IMR-90 (cell line): ENCODE results near the gene C16orf74. TPM values are rescaled to one million over a fixed set of nuclear protein-coding genes. Genes with fewer than 3 reads are reported as not detected.

Experiments
- ATAC-seq: fragments of 200-7000 bp; cut with Tn5 transposase; 2 replicates; pipeline ENCODE4 v1.9.1; 2020; ENCODE audit warnings: low read depth, mild to moderate bottlenecking, moderate library complexity
- BruUV-seq: library from RNA; stranded (reverse); fragments of 400-500 nt; replicated peaks from 2 replicates; lab custom pipeline; 2021; lab: Mats Ljungman, UMichigan
- CTCF ChIA-PET: fragments of 300-600 bp; formaldehyde crosslinking; extraction: SDS; loops from one replicate; lab custom pipeline; 2021; ENCODE audit warnings: antibody characterized with exemption; lab: Yijun Ruan, JAX
- POLR2A ChIA-PET: fragments of 300-600 bp; sonication (Branson Sonifier 250); formaldehyde crosslinking; loops from one replicate; lab custom pipeline; 2022; ENCODE audit warnings: antibody characterized with exemption; ENCODE audit not compliant: unreplicated experiment; lab: Charles Lee
- DNase-seq: peaks from one replicate; pipeline ENCODE4 v3.0.0; 2013
- H2AFZ ChIP-seq: replicated peaks from 2 replicates; pipeline ENCODE3; 2013; ENCODE audit warnings: low read length, mild to moderate bottlenecking; ENCODE audit not compliant: poor library complexity
- H2AK5ac ChIP-seq: 2 replicates; pipeline ENCODE4 v1.6.1; 2013; ENCODE audit warnings: low read depth, low read length, inconsistent platforms
- H2AK9ac ChIP-seq: replicated peaks from 2 replicates; pipeline ENCODE3; 2013; ENCODE audit warnings: mild to moderate bottlenecking, low read depth, low read length, moderate library complexity; ENCODE audit not compliant: poor library complexity
- H2BK120ac ChIP-seq: 2 replicates; pipeline ENCODE4 v1.6.1; 2013; ENCODE audit warnings: low read depth, low read length, inconsistent platforms
- H2BK15ac ChIP-seq: 3 replicates; pipeline ENCODE4 v1.6.1; 2013; ENCODE audit warnings: low read depth, low read length, inconsistent platforms
- H2BK20ac ChIP-seq: 2 replicates; pipeline ENCODE4 v1.6.1; 2013; ENCODE audit warnings: low read depth, mild to moderate bottlenecking, inconsistent platforms, low read length, moderate library complexity
- H2BK5ac ChIP-seq: 2 replicates; pipeline ENCODE4 v1.6.1; 2013; ENCODE audit warnings: mild to moderate bottlenecking, low read depth, low read length, inconsistent platforms; ENCODE audit not compliant: poor library complexity, severe bottlenecking
- H3K14ac ChIP-seq: replicated peaks from 2 replicates; pipeline ENCODE4 v1.6.1; 2013; ENCODE audit warnings: low read depth, low read length, inconsistent platforms
- H3K18ac ChIP-seq: 2 replicates; pipeline ENCODE4 v1.6.1; 2013; ENCODE audit warnings: low read depth, low read length, control low read depth
- H3K23ac ChIP-seq: 2 replicates; pipeline ENCODE4 v1.6.1; 2013; ENCODE audit warnings: low read depth, low read length, inconsistent platforms
- H3K27ac ChIP-seq: 2 replicates; pipeline ENCODE4 v1.5.1; 2013; ENCODE audit warnings: mild to moderate bottlenecking, control low read depth, low read length; ENCODE audit not compliant: insufficient read depth
- H3K27me3 ChIP-seq: 2 replicates; pipeline ENCODE4 v1.6.1; 2013; ENCODE audit warnings: low read length; ENCODE audit not compliant: control insufficient read depth, insufficient read depth
- H3K36me3 ChIP-seq: 2 replicates; pipeline ENCODE4 v1.6.1; 2013; ENCODE audit warnings: low read length, mixed read lengths; ENCODE audit not compliant: control insufficient read depth, insufficient read depth
- H3K4ac ChIP-seq: 2 replicates; pipeline ENCODE4 v1.6.1; 2013; ENCODE audit warnings: low read depth, low read length, inconsistent platforms
- H3K4me1 ChIP-seq: 2 replicates; pipeline ENCODE4 v1.6.1; 2013; ENCODE audit warnings: low read length, mixed read lengths; ENCODE audit not compliant: control insufficient read depth, insufficient read depth
- H3K4me2 ChIP-seq: 2 replicates; pipeline ENCODE4 v1.6.1; 2013; ENCODE audit warnings: low read depth, mild to moderate bottlenecking, control low read depth, low read length, moderate library complexity
- H3K4me3 ChIP-seq: 2 replicates; pipeline ENCODE4 v1.5.1; 2013; ENCODE audit warnings: low read depth, mild to moderate bottlenecking, control low read depth, low read length, moderate library complexity; ENCODE audit not compliant: insufficient read depth
- H3K56ac ChIP-seq: 2 replicates; pipeline ENCODE4 v1.6.1; 2013; ENCODE audit warnings: low read length, inconsistent platforms; ENCODE audit not compliant: insufficient read depth; ENCODE audit errors: extremely low read depth
- H3K79me1 ChIP-seq, 2 experiments: 2 replicates each; pipeline ENCODE4 v1.6.1; 2013; ENCODE audit warnings: low read length in 2 of 2, inconsistent platforms in 1 of 2, low read depth in 1 of 2
- H3K9ac ChIP-seq: 2 replicates; pipeline ENCODE4 v1.6.1; 2013; ENCODE audit warnings: low read depth, low read length, control low read depth
- H3K9me1 ChIP-seq: 2 replicates; pipeline ENCODE4 v1.6.1; 2013; ENCODE audit warnings: low read length, inconsistent platforms; ENCODE audit not compliant: insufficient read depth
- H3K9me3 ChIP-seq: 2 replicates; pipeline ENCODE4 v1.6.1; 2013; ENCODE audit warnings: low read length; ENCODE audit not compliant: control insufficient read depth, insufficient read depth
- H4K20me1 ChIP-seq: 2 replicates; pipeline ENCODE4 v1.6.1; 2013; ENCODE audit warnings: low read length, inconsistent platforms; ENCODE audit not compliant: insufficient read depth
- H4K5ac ChIP-seq: 2 replicates; pipeline ENCODE4 v1.6.1; 2013; ENCODE audit warnings: mild to moderate bottlenecking, low read depth, low read length, control low read depth
- H4K8ac ChIP-seq, 2 experiments: 2 replicates each; pipeline ENCODE4 v1.6.1; 2013; ENCODE audit warnings: low read depth in 2 of 2, low read length in 2 of 2, control low read depth in 1 of 2, inconsistent platforms in 1 of 2
- H4K91ac ChIP-seq: 2 replicates; pipeline ENCODE4 v1.6.1; 2013; ENCODE audit warnings: low read depth, low read length, inconsistent platforms; ENCODE audit not compliant: insufficient read depth
- CHD1 ChIP-seq: IDR thresholded peaks from 2 replicates; pipeline ENCODE4 v1.6.1; 2012; ENCODE audit warnings: low read depth, low read length, improper control_type of control experiment
- ELK1 ChIP-seq: fragments of 150-350 bp; IDR thresholded peaks from 2 replicates; pipeline ENCODE4 v1.6.1; 2016; ENCODE audit warnings: low read depth, mild to moderate bottlenecking, low read length, moderate library complexity, borderline replicate concordance
- FOS ChIP-seq: fragments of 150-350 bp; IDR thresholded peaks from 2 replicates; pipeline ENCODE4 v1.6.1; 2016; ENCODE audit warnings: low read depth, low read length
- MAFK ChIP-seq: IDR thresholded peaks from 2 replicates; pipeline ENCODE4 v1.6.1; 2012; ENCODE audit warnings: low read depth, low read length, improper control_type of control experiment
- POLR2A ChIP-seq: IDR thresholded peaks from 2 replicates; pipeline ENCODE4 v1.6.1; 2012; ENCODE audit warnings: mild to moderate bottlenecking, low read depth, low read length
- WGBS, 2 experiments: methylation state at CpG; one replicate each; pipeline versions ENCODE4 v1.1.5 to v1.1.7; 2013; ENCODE audit warnings: missing lambda C conversion rate in 2 of 2; ENCODE audit not compliant: insufficient read length in 1 of 2; ENCODE audit errors: extremely low coverage in 2 of 2; 5-methylcytosine and 5-hydroxymethylcytosine counted together
- dilution Hi-C: fragments of 300-500 bp; cut with HindIII; formaldehyde crosslinking; loops from one replicate; pipeline ENCODE4 v1.14.3; 2018; ENCODE audit warnings: low sequenced_read_pairs; ENCODE audit not compliant: unreplicated experiment
- in situ Hi-C: fragments of 300-500 bp; cut with MboI; formaldehyde crosslinking; loops from 3 replicates; pipeline ENCODE4 v1.14.3; 2019; ENCODE audit warnings: low sequenced_read_pairs, inconsistent platforms, mixed read lengths
- intact Hi-C: fragments of 100-400 bp; cut with micrococcal nuclease; formaldehyde crosslinking; loops from 2 replicates; pipeline ENCODE4 v1.10.0; 2022
- polyA plus RNA-seq, 3 experiments: library from polyadenylated mRNA; depleted of rRNA; stranded (reverse); fragments of >200 nt; gene quantifications; 2 replicates each; pipeline ENCODE4 v1.2.3, GENCODE V29; 2012; ENCODE audit warnings: low replicate concordance in 1 of 3
- total RNA-seq: library from RNA; depleted of rRNA; stranded (reverse); fragments of >200 nt; gene quantifications from 2 replicates; pipeline ENCODE4 v1.2.3, GENCODE V29; 2012

C16orf74 gene
- total and polyA plus RNA-seq, 2 of the 4 experiments (the other 2 are of a cell fraction): 4.5 to 12.2 TPM

- no peaks in the 10 kb centered on the region; the same call in 1 of the 2 replicates for H3K9me1 ChIP-seq
- POLR2A ChIA-PET: no interaction called here
- 85% methylated on average over 3 of the region's 6 CpGs; no CpG with 5 or more reads in 1 of the 2 experiments for WGBS, 2 experiments
These were observed 73.4 kb downstream of the C16orf74 start for GRCh38 chr16:85677383-85677967.

More at GRCh38 chr16:85677383-85677967, 73.4 kb downstream of the C16orf74 start:
- intact Hi-C loops: loop anchor here (5.0 kb wide), 1 partner anchor 120 kb away; the partner anchor contains the start of genes COX4I1 and EMC8
- peaks cover 25% of the 10 kb centered on the region for H3K36me3 ChIP-seq
- no peak overlapping the region for H3K18ac ChIP-seq
- no peak overlapping the region for H2AK5ac ChIP-seq
- no peak overlapping the region for H3K23ac ChIP-seq
- H3K4me2 ChIP-seq: no peak overlapping the region
- peaks cover 8 to 23% of the 10 kb centered on the region in 2 experiments for H3K79me1 ChIP-seq
- no TSS peak for BruUV-seq
- H2BK15ac ChIP-seq: no peak overlapping the region
- H3K9me3 ChIP-seq: no peaks in the 10 kb centered on the region
- no peaks in the 10 kb centered on the region for H3K27me3 ChIP-seq
- peaks cover 18% of the 10 kb centered on the region for H4K20me1 ChIP-seq
- H2AFZ ChIP-seq: no peak overlapping the region
- no peak overlapping the region for H3K4me3 ChIP-seq
- H4K8ac ChIP-seq: no peak overlapping the region
- DNase-seq (no peak), ATAC-seq (no peak)
- H3K4ac ChIP-seq: no peak overlapping the region
- no peak overlapping the region for H3K14ac ChIP-seq
- CTCF ChIA-PET: no interaction called here
- no peak overlapping the region for H2BK120ac ChIP-seq
- H2BK20ac ChIP-seq: no peak overlapping the region
- H3K9ac ChIP-seq: no peak overlapping the region
- H2AK9ac ChIP-seq: no peak overlapping the region
- peaks cover 11% of the 10 kb centered on the region for H3K4me1 ChIP-seq
- no peak overlapping the region for H4K5ac ChIP-seq
- no peak for TF ChIP-seq POLR2A
- no peak for TF ChIP-seq ELK1
- TF ChIP-seq FOS: no peak
- TF ChIP-seq MAFK: no peak
- no peak for TF ChIP-seq CHD1
- H3K27ac ChIP-seq: no peak overlapping the region
- no peak overlapping the region for H4K91ac ChIP-seq
- in situ Hi-C loops: no loop called here
- no peak overlapping the region for H2BK5ac ChIP-seq
- H3K56ac ChIP-seq: no peak overlapping the region
- dilution Hi-C loops: no loop called here
